WERI-Rb-1 (cell line): ENCODE data around the gene PGM2.

Source experiments
- DNase-seq: peaks from one replicate; pipeline ENCODE4 v3.0.0-alpha.2; 2020
- H3K27ac ChIP-seq: fragments of 250-450 bp; sonication (Bioruptor Pico); 2 replicates; pipeline ENCODE4 v1.5.1; 2020; ENCODE audit warnings: mild to moderate bottlenecking, moderate library complexity
- H3K27me3 ChIP-seq: fragments of 250-450 bp; sonication (Bioruptor Pico); 2 replicates; pipeline ENCODE4 v1.5.1; 2021; ENCODE audit warnings: mild to moderate bottlenecking, low read depth, moderate library complexity; ENCODE audit not compliant: insufficient read depth, severe bottlenecking
- H3K36me3 ChIP-seq: fragments of 250-450 bp; sonication (Bioruptor Pico); 2 replicates; pipeline ENCODE4 v1.5.1; 2020; ENCODE audit warnings: mild to moderate bottlenecking, moderate library complexity
- H3K4me3 ChIP-seq: 2 replicates; pipeline ENCODE4 v1.5.1; 2011; ENCODE audit warnings: low read depth, mild to moderate bottlenecking, control low read depth, low read length
- H3K9me3 ChIP-seq: fragments of 250-450 bp; sonication (Bioruptor Pico); 2 replicates; pipeline ENCODE4 v1.5.1; 2021; ENCODE audit warnings: mild to moderate bottlenecking, moderate library complexity; ENCODE audit not compliant: severe bottlenecking
- TF ChIP-seq, protein P1 (sequence below): IDR thresholded peaks from 2 replicates; pipeline ENCODE4 v1.5.1; 2011; ENCODE audit warnings: low read depth, mild to moderate bottlenecking, control low read depth, inconsistent platforms, low read length

Gene PGM2

DNA sequence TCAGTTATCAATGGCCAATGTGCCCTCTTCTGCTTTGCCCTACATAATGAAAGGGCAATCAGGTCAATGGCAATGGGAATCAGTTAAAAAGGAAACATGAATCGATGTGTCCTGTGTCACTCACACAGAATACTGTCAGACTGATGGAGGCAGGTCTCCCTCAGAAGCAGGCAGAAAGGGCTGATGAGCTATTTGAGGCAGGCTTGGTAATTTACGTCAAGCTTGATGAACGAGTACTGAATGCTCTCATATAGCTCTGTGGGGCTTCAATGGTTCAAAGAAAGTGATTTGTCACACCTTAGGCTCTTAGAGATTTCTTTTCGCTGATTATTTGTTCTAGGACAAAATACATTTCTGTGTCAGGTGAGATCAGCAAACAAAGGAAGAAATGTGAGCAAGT, 41.8 kb downstream of the PGM2 start:
- TF ChIP-seq, protein P1, sequence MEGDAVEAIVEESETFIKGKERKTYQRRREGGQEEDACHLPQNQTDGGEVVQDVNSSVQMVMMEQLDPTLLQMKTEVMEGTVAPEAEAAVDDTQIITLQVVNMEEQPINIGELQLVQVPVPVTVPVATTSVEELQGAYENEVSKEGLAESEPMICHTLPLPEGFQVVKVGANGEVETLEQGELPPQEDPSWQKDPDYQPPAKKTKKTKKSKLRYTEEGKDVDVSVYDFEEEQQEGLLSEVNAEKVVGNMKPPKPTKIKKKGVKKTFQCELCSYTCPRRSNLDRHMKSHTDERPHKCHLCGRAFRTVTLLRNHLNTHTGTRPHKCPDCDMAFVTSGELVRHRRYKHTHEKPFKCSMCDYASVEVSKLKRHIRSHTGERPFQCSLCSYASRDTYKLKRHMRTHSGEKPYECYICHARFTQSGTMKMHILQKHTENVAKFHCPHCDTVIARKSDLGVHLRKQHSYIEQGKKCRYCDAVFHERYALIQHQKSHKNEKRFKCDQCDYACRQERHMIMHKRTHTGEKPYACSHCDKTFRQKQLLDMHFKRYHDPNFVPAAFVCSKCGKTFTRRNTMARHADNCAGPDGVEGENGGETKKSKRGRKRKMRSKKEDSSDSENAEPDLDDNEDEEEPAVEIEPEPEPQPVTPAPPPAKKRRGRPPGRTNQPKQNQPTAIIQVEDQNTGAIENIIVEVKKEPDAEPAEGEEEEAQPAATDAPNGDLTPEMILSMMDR, result no peak
- H3K27ac ChIP-seq, result no peak overlapping the region
- H3K9me3 ChIP-seq, result no peaks in the 10 kb centered on the region

DNA sequence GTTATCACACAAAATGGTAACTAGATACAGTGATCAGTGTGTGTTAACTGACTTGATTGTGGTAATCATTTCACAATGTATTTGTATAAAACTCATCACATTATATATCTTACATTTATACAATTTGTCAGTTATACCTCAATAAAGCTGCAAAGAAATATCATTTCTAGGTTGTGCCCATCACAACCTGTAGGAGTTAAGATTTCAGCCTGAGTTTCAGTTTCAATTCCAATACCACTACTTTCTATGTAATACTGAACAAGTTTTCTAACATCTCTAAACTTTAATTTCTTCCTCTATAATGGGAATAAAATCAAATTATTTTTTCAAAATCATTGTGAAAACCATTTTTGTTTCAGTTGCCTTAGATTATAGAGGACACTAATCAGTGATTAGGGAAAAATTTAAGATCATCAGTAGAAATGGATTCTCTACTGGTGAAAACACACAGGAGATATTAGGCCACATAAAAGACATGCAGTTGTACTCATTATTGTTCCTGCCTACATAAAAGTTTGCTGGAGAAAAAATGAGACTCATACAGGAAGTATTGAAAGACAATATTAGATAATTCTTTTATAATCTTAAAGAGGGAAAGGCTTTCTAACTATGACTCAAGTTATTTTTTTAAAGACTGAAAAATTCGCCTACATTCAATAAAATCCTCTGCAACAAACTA, 46.0 kb downstream of the PGM2 start:
- Histone ChIP-seq H3K4me3 (no peak overlapping the region), H3K27me3 (no peaks in the 10 kb centered on the region), H3K27ac (no peak overlapping the region), H3K9me3 (no peaks in the 10 kb centered on the region), H3K36me3 (no peaks in the 10 kb centered on the region)
- no peak for DNase-seq
- TF ChIP-seq, protein P1, result no peak

More for the DNA sequence above, 41.8 kb downstream of the PGM2 start:
- Histone ChIP-seq H3K36me3 (peaks cover 5% of the 10 kb centered on the region), H3K4me3 (no peak overlapping the region), H3K27me3 (no peaks in the 10 kb centered on the region)
- no peak for DNase-seq

DNA sequence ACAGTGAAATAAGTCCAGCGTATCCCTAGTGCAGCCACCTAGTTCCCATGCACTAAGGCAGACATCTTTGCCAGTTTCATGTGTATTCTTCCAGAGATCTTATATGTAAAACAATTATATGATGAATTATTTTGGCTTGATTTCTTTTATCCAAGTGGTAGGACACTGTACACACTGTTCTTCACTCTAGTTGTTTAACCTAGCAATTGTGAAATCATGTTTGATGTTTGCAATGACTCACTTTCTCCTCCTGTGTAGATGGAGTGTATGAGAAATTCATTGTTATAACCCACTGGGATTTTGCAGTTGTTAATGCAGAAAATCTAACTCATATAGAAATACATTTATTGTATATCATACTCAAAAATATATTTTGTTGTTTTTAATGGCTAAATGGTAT, 46.9 kb downstream of the PGM2 start:
- TF ChIP-seq, protein P1, result no peak
- H3K9me3 ChIP-seq, result no peaks in the 10 kb centered on the region
- H3K36me3 ChIP-seq, result no peaks in the 10 kb centered on the region
- H3K27me3 ChIP-seq, result no peaks in the 10 kb centered on the region
- no peak for DNase-seq
- no peak overlapping the region for H3K4me3 ChIP-seq
- H3K27ac ChIP-seq, result no peak overlapping the region

DNA sequence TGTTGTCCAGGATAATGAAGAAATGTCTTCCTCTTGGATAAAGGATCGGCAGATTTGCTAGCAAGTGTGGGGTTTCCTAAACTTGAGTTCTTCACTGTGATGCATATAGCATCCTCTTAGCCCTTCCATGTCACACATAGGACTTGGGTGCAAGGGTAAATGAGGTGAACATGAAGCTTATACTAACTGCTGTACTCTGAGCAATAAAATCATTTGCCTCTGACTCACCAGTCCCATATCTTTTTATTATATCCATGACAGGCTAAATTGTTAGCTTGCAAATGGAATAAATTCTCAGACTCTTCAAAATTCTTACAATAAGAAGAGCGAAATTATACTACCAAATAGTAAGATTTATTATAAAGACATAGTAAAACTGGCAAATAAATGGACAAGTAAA, 49.7 kb downstream of the PGM2 start:
- Histone ChIP-seq H3K4me3 (no peak overlapping the region), H3K27me3 (no peaks in the 10 kb centered on the region), H3K9me3 (no peaks in the 10 kb centered on the region), H3K36me3 (no peaks in the 10 kb centered on the region), H3K27ac (no peak overlapping the region)
- DNase-seq, result no peak
- TF ChIP-seq, protein P1, result no peak

DNA sequence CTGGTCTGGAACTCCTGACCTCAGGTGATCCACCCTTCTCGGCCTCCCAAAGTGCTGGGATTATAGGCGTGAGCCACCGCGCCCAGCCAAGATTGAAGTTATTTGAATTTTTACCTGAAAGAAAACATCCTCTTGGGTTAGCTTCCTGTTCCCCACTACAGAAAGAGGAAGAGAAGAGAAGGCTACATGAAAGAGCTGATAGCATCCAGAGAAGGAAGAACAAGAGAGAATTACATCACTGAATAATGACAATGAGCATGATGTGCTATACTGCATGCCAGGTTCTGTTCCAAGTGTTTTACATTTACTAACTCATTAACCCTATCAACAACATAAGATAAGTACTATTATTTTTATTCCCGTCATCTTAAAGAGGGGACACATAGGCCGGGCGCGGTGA, 52.9 kb downstream of the PGM2 start:
- TF ChIP-seq, protein P1, result no peak
- no peaks in the 10 kb centered on the region for H3K9me3 ChIP-seq
- H3K27ac ChIP-seq, result no peak overlapping the region
- H3K27me3 ChIP-seq, result no peaks in the 10 kb centered on the region
- no peaks in the 10 kb centered on the region for H3K36me3 ChIP-seq
- no peak overlapping the region for H3K4me3 ChIP-seq
- DNase-seq, result no peak

DNA sequence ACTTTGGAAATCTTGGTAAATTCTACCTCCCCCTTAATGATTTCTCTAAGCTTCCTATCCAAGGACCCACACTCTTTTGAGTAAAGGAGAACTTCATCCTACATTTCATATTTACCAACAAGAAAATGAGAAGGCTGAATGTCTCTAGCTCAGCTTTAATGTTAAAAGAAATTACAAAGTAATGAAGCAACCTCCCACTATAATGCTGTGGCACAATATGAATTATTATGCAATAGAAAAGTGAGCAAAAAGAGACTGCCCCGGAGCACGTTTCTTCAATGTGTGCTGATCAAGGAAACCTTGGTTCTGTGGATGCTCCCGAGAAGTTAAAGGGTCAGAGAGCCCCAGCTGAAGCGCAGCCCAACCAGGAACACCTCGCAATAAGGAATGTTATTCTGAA, 55.3 kb downstream of the PGM2 start:
- TF ChIP-seq, protein P1, result no peak
- Histone ChIP-seq H3K4me3 (no peak overlapping the region), H3K27ac (no peak overlapping the region), H3K36me3 (no peaks in the 10 kb centered on the region), H3K9me3 (no peaks in the 10 kb centered on the region), H3K27me3 (no peaks in the 10 kb centered on the region)
- no peak for DNase-seq
